ENCODE results near the gene MAX. TPM values are rescaled to one million over a fixed set of nuclear protein-coding genes. Genes with fewer than 3 reads are reported as not detected.

Gene MAX
- total and polyA plus RNA-seq, 2 of the 13 experiments (the other 11 are each of a cell fraction or from before 2014, with no cell fraction given) = 28.5 to 29.3 TPM

DNA sequence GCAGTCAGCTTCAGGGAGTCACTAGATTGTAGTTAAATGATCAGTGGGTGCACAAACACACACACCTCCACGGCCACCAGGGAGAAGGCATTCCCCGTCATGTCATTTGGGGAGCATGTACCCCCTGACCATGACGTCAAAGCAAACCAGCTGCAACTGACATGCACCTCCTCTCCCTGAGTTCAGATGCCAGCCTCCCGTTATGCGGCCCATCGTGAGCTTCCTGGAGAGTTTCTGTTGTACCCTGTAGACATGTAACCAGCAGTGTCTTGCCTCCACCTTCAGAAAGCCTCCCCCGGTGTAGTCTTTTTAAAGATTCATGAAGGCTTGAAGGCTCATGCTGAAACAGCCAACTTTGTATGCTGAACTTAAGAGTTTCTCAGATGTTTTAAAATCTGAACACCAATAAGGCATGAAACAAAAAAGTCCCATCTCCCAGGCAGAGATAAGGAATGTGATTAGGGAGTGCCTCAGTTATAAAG lies 60.8 kb downstream of the MAX start:
- no peaks in the 10 kb centered on the region for H4K20me1 ChIP-seq (ENCODE audit: insufficient read depth, low read length)
- no peaks in the 10 kb centered on the region for H3K4me1 ChIP-seq (ENCODE audit: insufficient read depth, low read length)
- FAIRE-seq (no peak), ATAC-seq (no peak), DNase-seq (ENCODE audit: low spot score) (no peak)
- H3K9ac ChIP-seq (ENCODE audit: insufficient read depth, low read depth, low read length) = no peak overlapping the region
- TF ChIP-seq SP4 (CRISPR knock-in tag; IDR thresholded peaks at IDR 0.05) = no peak
- no peak overlapping the region for H2AFZ ChIP-seq (ENCODE audit: low read length)
- H3K36me3 ChIP-seq (replicated peaks in 1 of 2; ENCODE audit: control insufficient read depth in 1 of 2, insufficient read depth in 2 of 2, low read length in 2 of 2) = peaks cover 11 to 48% of the 10 kb centered on the region in 2 experiments; a peak in 4 of 5 replicates
- H3K79me2 ChIP-seq (ENCODE audit: insufficient read depth, low read length) = no peaks in the 10 kb centered on the region
- no peaks in the 10 kb centered on the region for H3K27me3 ChIP-seq (ENCODE audit: control insufficient read depth in 1 of 2, insufficient read depth in 2 of 2, low read length in 2 of 2)
- CTCF ChIA-PET (ENCODE audit: low intra/inter-chr PET ratio, low total read pairs) = no interaction called here
- H3K9me3 ChIP-seq (ENCODE audit: low read length) = no peaks in the 10 kb centered on the region
- WGBS (ENCODE audit: low lambda C conversion rate) = 100% methylated on average over 4 of the region's 7 CpGs
- POLR2A ChIA-PET = no interaction called here
- no peak overlapping the region for H3K27ac ChIP-seq (ENCODE audit: extremely low read length, insufficient read depth, low read length)
- no TSS peak for BruUV-seq (replicated peaks)
- H3K4me2 ChIP-seq (ENCODE audit: low read depth, low read length) = no peak overlapping the region
- H3K4me3 ChIP-seq (replicated peaks in 1 of 3; ENCODE audit: insufficient read depth in 1 of 3, low read depth in 2 of 3, low read length in 3 of 3) = no peak overlapping the region
- intact Hi-C loops (cut with micrococcal nuclease; ENCODE audit: unreplicated experiment) (no loop called here), in situ Hi-C loops (cut with HindIII; ENCODE audit: extremely low pct_ligation_motif_present, low pct_unique_long_range_greater_than_20kb) (no loop called here)

DNA sequence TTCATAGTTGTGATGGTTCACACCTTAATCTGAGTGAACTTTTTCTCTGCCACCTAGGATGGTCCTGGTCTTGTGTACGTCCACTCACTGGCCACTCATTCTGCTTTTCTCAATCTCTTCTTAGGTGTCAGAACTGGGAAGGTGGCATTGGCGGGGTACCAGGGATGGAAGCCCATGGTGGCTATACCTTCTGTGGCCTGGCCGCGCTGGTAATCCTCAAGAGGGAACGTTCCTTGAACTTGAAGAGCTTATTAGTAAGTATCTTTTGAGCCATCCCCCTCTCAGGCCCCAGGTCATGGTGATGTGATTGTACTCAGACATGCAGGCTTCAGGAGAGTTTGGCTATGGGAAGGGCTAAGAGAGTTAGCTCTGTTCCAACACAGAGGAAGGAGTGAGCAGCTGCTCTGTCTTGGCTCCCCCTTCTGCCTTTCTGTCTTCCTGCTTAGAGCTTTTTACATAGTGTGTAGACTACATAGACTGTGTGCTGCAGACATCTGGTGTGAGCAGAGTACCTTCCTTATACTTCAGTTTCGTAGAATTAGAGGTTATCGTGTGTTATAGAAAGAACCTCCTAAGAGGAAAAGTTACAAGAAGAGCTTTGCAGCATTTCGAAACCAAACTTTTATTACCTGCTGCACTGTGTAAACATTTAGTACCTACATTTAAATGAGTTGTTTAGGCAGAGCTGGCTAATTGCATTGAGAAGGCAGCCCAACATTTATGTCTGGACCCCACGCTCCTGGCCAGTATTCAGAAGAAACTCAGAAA lies 61.5 kb downstream of the MAX start:
- intact Hi-C loops (cut with micrococcal nuclease; ENCODE audit: unreplicated experiment) (no loop called here), in situ Hi-C loops (cut with HindIII; ENCODE audit: extremely low pct_ligation_motif_present, low pct_unique_long_range_greater_than_20kb) (no loop called here)
- H3K36me3 ChIP-seq (replicated peaks in 1 of 2; ENCODE audit: control insufficient read depth in 1 of 2, insufficient read depth in 2 of 2, low read length in 2 of 2) = peaks cover 11 to 44% of the 10 kb centered on the region in 2 experiments; a peak in 4 of 5 replicates
- no TSS peak for BruUV-seq (replicated peaks)
- CTCF ChIA-PET (ENCODE audit: low intra/inter-chr PET ratio, low total read pairs) = no interaction called here
- no peaks in the 10 kb centered on the region for H3K4me1 ChIP-seq (ENCODE audit: insufficient read depth, low read length)
- no peak overlapping the region for H3K27ac ChIP-seq (ENCODE audit: extremely low read length, insufficient read depth, low read length)
- no peak for FAIRE-seq
- no peaks in the 10 kb centered on the region for H3K27me3 ChIP-seq (ENCODE audit: control insufficient read depth in 1 of 2, insufficient read depth in 2 of 2, low read length in 2 of 2)
- no peak for DNase-seq (ENCODE audit: low spot score)
- no peak overlapping the region for H3K4me2 ChIP-seq (ENCODE audit: low read depth, low read length)
- no peak for ATAC-seq
- no peaks in the 10 kb centered on the region for H4K20me1 ChIP-seq (ENCODE audit: insufficient read depth, low read length)
- POLR2A ChIA-PET = no interaction called here
- no peak overlapping the region for H3K9ac ChIP-seq (ENCODE audit: insufficient read depth, low read depth, low read length)
- 97% methylated on average over 9 of the region's 9 CpGs for WGBS (ENCODE audit: low lambda C conversion rate)
- H3K9me3 ChIP-seq (ENCODE audit: low read length) = no peaks in the 10 kb centered on the region
- no peak overlapping the region for H3K4me3 ChIP-seq (replicated peaks in 1 of 3; ENCODE audit: insufficient read depth in 1 of 3, low read depth in 2 of 3, low read length in 3 of 3)
- no peaks in the 10 kb centered on the region for H3K79me2 ChIP-seq (ENCODE audit: insufficient read depth, low read length)
- H2AFZ ChIP-seq (ENCODE audit: low read length) = no peak overlapping the region
- TF ChIP-seq ZNF569 (CRISPR knock-in tag; IDR thresholded peaks at IDR 0.05; ENCODE audit: borderline replicate concordance) (no peak), ESRRA (CRISPR knock-in tag; IDR thresholded peaks at IDR 0.05; ENCODE audit: low read depth) (no peak), ZMYM2 (CRISPR knock-in tag; IDR thresholded peaks at IDR 0.05) (no peak), PHB2 (IDR thresholded peaks at IDR 0.05; ENCODE audit: partially characterized antibody) (no peak), AGO1 (IDR thresholded peaks at IDR 0.05; ENCODE audit: low read depth, low read length, poor library complexity, severe bottlenecking) (no peak), RARG (CRISPR knock-in tag; IDR thresholded peaks at IDR 0.05; ENCODE audit: low read depth) (no peak), ZNF792 (CRISPR knock-in tag; IDR thresholded peaks at IDR 0.05) (no peak), STAG1 (CRISPR knock-in tag; IDR thresholded peaks at IDR 0.05) (no peak)
- TF ChIP-seq, protein P1, sequence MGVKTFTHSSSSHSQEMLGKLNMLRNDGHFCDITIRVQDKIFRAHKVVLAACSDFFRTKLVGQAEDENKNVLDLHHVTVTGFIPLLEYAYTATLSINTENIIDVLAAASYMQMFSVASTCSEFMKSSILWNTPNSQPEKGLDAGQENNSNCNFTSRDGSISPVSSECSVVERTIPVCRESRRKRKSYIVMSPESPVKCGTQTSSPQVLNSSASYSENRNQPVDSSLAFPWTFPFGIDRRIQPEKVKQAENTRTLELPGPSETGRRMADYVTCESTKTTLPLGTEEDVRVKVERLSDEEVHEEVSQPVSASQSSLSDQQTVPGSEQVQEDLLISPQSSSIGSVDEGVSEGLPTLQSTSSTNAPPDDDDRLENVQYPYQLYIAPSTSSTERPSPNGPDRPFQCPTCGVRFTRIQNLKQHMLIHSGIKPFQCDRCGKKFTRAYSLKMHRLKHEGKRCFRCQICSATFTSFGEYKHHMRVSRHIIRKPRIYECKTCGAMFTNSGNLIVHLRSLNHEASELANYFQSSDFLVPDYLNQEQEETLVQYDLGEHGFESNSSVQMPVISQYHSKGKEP (CRISPR knock-in tag; IDR thresholded peaks at IDR 0.05) = no peak
- TF ChIP-seq, protein P2, sequence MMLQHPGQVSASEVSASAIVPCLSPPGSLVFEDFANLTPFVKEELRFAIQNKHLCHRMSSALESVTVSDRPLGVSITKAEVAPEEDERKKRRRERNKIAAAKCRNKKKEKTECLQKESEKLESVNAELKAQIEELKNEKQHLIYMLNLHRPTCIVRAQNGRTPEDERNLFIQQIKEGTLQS (CRISPR knock-in tag; IDR thresholded peaks at IDR 0.05) = no peak
- TF ChIP-seq, protein P3, sequence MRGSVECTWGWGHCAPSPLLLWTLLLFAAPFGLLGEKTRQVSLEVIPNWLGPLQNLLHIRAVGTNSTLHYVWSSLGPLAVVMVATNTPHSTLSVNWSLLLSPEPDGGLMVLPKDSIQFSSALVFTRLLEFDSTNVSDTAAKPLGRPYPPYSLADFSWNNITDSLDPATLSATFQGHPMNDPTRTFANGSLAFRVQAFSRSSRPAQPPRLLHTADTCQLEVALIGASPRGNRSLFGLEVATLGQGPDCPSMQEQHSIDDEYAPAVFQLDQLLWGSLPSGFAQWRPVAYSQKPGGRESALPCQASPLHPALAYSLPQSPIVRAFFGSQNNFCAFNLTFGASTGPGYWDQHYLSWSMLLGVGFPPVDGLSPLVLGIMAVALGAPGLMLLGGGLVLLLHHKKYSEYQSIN (CRISPR knock-in tag; IDR thresholded peaks at IDR 0.05; ENCODE audit: borderline replicate concordance) = no peak
- TF ChIP-seq, protein P4, sequence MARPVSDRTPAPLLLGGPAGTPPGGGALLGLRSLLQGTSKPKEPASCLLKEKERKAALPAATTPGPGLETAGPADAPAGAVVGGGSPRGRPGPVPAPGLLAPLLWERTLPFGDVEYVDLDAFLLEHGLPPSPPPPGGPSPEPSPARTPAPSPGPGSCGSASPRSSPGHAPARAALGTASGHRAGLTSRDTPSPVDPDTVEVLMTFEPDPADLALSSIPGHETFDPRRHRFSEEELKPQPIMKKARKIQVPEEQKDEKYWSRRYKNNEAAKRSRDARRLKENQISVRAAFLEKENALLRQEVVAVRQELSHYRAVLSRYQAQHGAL (CRISPR knock-in tag; IDR thresholded peaks at IDR 0.05; ENCODE audit: not compliant biosample characterization) = no peak

All from HepG2 (cell line).